ENCODE data around the gene GMDS.

Gene GMDS

DNA sequence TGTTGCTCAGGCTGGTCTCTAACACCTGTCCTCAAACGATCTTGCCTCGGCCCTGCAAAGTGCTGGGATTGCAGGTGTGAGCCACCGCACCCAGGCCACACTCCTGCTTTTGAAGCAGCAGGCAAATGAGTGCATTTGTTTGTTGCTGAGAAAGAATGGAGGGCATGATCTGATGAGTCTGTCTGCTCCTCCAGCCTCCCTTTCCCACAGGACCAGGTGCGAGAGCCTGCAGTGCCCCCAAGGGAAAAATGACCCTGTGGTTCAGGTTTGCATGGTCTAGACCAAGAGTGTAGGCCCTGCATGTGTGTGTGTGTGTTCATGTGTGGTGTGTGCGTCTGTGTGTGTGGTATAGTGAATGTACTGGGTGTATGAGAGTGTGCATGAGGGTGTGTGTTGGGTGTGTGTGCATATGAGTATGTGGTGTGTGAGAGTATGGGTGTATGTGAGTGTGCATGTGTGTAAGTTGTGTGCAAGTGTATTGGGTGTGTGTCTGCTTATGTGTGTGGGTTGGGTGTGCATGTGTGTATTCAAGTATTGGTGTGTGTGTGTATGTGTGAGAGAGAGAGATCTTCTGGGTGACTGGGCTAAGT, 658.4 kb downstream of the GMDS start:
- no peak for DNase-seq (ENCODE audit: low spot score)

DNA sequence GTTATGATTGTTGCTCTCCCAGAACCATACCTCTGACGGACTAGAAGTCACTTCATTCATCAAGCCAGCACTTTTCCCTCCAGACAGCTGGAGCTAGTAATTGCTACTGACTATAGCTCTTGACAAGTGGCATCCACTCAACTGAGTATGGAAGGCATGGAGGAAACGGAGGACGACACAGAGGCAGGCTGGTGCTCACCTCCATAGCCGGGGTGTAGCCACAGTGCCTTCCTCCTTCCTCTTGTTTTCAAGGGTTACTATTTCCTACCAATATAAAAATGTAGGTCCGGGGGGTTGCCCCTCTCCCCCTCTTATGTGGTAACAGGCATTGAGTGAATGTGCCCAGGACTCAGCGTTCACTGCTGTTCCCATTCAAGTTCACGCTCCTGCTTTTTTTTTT, 659.1 kb downstream of the GMDS start:
- no peak for DNase-seq (ENCODE audit: low spot score)

DNA sequence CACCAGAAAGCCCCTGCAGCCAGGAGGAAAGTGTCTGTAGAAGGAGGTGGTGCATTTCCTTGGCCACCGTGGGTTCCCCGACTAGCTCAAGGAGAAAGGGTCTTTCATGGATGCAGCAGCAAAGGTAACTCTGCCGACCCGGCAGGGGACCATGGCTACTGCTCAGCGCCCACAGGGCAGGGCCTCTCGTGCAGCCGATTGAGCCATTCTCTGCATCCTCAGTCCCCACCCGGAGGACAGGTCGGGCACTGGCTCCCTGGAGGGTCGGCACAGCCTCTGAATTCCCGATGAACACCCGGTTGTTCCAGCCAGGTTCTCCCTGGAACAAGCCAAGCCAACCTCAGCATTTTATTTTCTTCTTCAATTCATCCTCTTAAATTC, 659.7 kb downstream of the GMDS start:
- DNase-seq (ENCODE audit: low spot score), result no peak

DNA sequence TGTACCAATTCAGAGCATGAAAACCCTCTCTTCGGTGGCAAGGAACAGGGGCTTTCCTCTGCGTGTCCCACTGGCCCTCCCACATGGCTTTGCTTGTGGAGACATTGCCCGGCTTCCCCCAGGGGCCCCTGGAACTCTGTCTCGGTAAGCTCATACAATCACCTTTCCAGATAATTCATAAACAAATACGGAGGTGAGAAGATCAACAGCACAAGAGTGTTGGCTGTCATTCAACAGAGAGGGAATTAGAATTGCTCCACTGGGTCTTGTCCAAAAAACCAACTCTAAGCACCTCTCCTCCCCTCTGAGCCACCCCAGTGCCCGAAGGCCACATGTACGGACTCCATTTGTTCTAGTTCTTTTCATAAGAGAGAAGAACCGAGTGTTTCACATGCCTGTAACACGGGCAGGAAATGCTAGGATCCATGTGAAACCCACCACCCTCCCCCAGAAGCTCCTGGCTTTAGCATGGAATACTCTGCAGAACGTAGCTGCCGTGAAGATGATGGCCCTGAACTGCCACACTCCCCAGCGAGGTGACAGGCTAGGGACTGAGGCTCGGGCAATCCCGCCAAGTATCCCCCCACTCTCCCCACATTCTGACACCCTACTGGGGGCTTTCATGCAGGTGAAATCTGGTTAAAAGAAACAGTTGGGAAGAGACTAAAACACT, 660.3 kb downstream of the GMDS start:
- DNase-seq (ENCODE audit: low spot score), result no peak

DNA sequence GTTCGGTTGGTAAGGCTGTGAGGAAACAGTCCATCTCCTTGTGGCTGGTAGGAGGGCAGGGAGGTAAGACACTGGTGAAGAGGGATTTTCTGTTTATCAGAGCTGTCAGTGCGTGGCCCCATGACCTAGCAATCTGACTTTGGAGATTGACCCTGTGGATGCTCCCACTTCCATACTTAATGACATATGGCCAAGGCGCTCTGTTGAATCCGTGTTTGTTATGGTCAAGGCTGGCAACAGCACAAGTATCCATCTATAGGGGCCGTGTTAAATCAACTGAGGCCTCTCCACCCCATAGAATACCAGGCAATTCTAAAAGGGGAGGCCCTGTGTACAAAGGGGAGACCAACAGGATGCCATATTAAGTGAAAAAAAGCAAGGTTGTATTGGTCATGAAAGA, 661.3 kb downstream of the GMDS start:
- DNase-seq (ENCODE audit: low spot score), result no peak

DNA sequence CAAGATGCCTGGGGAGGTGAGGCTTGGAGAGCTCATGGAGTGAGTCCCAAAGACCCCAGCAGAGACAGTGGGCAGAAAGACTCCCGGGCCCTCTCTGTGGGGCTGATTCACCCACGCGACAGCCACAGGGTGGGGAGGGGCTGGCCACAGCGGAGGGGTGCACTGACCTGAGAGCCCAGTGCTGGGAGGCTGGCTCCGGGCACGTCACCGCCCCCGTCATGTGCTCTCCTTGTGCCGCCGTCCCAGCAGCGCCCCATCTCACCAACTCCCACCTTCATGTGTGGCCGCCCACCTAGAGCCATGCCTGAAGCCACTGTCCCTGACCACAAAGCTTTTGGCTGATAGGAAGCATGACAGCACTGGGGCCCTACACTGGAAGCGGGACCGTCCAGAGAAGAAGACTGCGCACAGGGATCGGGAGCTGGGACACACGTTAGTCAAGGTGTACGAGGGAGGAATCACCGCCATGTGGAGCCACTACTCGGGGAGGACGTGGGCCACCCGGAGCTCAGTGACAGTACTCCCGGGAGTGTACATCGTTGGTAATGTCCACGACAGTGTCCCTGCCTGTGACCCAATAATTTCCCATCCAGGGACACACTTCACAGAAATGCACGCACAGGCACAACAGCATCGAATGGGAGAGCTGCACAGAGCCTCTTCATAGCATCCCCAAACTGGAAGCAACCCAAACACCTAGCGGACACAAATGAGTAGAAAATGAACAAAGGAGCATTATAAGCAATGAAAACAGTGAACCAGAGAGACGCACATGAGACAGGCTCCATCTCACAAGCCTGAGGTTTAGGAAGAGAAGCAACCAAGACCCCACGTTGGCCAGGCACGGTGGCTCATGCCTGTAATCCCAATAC, 664.0 kb downstream of the GMDS start:
- DNase-seq (ENCODE audit: low spot score), result no peak

DNA sequence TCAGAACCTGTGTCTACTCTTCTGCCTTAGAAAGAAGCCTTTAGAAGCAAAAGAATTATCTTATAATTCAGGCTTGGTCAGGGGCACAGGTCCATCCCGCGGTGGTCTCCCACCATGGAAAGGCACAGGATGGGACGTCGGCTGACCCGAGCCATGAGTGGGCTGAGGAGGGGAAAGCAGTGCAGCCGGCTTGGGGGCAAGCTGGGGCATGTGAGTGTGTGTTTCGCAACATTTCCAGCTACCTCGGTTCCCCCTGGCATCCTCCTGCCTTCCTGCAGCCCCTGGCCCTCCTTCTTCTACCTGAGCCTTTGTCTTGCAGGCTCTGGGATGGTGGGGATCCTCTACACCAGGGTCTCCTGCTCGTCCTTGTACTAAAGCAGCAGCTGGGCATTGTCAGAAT, 664.8 kb downstream of the GMDS start:
- DNase-seq (ENCODE audit: low spot score), result no peak

DNA sequence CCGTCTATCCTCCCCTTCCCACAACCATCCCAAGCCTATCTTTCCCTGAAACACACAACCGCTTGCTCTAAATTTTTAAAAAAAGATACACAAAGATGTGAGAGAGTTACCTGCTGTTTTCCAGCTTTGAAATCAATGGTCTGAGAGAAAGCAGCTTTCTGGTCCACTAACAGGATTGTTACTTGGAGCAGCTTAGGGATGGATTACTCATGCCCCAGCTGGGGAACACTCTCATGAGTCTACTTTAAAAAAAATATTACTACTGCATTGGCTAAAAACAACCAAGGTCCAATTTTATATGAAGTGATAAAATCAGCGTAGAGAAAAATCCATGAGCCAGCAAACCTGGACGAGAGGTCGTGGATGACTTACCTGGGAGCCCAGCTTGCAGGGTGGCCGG, 665.3 kb downstream of the GMDS start:
- DNase-seq (ENCODE audit: low spot score), result no peak

DNA sequence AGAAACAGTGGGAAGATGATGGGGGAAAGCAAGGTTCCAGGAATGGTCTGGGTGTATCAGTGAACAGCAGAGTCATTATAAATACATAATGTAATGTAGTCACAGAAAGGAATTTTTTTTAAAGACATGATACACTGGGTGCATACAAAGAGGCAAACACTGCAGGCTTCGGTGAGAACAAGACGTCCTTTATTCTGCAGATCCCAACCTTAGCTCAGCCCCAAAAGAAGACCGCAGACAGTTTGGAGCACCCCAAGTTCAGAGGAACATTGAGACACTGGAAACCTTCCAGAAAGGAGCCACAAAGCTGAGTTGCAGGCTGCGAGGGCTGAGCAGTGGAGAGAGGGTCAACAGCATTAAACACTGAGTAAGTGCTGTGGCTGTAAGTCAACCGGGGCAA, 666.3 kb downstream of the GMDS start:
- no peak for DNase-seq (ENCODE audit: low spot score)

DNA sequence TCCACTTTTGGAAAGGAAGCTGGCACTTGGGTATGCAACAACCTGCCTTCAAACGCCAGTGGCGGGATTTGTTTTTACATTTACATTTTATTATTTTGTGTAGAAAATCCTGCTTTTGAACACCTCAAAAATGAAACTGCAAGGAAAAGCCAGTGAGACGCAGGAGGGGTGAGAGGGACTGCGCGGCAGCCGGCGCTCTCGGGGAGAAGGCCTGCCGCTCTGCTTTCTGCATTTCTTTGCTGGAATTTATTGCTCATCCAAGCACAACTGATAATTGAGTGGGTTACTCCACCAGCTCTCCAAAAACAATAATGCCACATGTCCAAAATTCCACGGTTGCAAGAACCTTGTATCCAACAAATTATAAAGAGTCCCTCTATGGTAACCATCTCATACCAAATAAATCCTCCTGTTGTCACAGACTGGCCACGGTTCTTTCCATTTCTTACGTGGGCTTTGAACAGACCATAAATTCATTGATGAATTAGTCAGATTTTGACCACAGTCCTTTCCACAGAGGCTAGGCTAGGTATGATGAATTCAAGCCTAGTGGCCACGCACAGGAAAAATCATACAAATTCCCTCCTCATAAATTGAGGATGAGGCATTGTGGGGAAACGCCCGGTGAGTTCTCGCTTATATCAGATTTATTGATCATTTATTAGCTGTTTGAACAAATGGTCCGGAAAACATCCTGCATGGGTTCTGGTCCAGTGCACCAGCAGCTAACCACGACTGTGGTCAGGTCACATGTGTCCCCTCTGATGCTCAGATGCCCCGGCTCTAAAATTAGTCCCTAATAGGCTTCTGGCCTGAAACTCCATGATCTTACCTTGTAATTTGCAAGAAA, 667.3 kb downstream of the GMDS start:
- no peak for DNase-seq (ENCODE audit: low spot score)

DNA sequence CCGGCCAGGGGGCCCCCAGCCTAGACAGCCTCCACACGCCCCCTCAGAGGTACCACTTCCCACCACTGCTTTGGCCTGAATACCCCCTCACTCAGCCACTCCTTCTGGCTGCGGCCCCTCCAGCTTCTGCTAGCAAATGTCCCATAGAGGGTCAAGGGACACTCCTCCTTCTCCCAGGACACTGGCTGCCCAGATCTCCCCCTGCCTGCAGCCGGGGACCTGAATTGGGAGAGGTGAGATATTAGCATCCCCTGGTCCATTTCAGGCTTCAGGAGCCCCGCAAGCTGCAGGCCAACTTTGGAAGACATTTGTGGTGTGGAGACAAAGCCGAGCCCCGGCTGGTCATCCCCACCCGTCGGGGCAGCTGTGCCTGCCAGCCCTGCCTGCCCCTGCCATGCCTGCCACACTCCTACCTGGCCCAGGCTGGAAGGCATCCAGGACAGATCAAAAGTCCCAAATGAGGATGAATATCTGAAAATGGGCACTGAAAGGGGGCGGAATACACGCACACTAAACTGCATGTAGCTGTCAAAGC, 668.2 kb downstream of the GMDS start:
- DNase-seq (ENCODE audit: low spot score), result no peak

DNA sequence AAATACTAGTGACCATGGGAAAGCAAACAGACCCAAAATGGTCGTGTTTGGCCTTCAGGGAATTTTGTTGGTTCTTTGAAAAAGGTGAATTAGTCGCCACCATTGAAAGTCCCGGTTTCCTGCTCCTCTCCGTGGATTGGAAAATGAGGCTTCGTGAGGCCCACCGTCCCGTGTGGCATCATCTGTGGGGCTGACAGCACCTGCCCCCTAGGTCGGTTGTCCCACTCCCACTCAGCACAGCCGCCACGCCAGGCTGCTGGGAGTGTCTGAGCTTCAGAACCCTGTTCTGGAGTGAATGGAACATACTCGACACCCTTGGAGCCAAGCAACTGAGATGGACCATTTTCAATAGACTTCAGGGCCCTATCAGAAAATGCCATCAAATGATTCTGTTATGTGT, 668.7 kb downstream of the GMDS start:
- no peak for DNase-seq (ENCODE audit: low spot score)

DNA sequence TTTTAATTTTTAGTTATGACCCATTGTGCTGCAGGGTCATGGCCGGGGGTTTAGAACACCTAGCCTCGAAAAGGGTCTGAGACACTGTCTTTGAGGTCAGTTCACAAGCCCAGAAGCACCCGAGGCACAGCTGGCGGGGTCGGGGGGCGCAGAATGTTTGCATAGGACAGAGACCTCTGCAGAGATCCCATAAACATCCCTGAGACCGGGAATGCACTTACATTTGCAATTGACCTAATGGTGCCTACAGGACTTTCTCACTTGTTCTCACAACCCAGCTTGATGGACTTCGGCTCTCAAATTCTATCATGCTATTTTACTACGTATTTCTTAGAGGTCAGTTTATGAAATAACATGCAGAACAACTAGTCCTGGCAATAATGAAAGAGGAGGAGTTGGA, 669.2 kb downstream of the GMDS start:
- no peak for DNase-seq (ENCODE audit: low spot score)

DNA sequence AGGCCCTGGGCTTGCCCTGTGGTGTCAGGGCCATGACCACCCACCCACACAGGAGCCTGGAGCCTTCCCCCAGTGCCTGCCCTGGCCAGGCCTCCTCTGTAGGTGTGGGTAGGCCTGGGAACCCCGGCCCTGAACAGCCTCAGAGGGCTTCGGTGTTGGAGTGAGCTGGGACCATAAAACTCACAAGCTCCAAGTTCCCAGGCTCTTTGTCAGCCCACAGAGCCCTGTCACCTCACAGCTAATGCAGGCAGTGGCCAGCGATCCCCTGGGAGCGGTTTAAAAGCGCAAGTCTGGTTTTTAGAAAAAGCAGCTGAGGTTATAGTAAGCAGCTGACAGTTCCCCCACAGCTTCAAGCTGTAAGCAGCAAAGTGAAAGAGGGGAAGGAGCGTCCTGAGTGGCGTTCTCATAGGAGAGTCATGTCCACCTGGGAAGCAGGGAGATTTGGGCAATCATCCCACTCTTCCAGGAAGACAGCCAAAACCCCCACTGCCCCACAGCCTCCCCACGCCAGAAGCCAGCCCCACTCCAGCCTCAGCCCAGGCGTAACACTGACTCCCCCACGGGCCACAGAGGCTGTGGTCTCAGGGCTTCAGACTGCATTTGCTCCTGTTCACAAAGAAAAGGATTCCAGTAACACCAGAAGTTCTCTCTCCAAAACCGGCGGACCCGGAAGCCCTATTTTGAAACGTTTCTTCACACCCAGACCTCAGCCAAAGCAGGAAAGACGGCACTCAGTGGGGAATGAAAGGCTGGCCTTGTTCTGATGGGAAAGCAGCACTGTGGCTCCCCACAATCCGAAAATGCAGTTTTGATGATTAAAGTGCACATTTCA, 670.0 kb downstream of the GMDS start:
- no peak for DNase-seq (ENCODE audit: low spot score)

DNA sequence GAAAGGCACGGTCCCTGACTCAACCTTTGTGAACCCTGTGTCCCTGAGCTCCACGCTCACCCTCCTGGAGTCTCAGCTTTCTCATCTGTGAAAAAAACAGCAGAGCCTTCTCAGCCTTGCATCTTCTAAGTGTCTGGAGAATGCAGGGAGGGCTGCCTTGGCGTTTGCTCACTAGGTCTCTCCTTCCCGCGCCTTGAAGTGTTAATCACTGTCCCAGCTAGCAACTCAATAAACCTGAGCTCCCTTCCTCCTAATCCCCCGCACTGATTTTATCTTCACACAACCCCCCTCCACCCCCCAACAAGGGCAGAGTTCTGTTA, 670.6 kb downstream of the GMDS start:
- no peak for DNase-seq (ENCODE audit: low spot score)

DNA sequence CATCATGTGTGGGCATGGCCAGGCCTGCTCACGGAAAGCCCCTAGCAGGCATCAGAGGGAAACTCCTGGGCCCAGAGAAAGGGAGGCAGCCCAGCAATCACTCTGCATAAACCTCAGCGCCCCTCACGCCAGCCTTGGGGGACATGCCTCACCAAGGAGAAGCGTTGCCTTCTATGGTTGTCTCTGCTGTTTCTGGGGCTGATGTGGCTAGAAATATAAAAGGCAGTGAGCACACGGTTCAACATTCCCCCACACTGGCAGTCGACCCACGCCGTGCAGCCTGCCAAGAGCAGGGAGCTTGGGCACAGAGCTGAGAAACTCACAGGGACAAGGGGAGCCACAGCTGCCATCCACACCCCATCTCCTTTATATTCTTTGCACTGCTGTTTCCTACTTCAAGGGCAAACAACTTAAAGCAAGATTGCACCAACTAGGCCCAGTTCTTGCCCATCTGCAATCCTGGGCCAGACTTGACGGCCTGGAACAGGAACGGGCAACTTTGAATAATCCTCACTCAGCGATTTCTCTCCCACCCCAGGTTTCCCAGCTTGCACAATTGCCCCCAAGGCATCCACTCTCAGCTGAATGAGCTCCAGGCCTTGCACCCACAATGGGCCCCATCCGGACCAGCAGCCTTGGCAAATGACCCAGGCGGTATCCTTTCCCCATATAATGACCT, 671.2 kb downstream of the GMDS start:
- no peak for DNase-seq (ENCODE audit: low spot score)
